K562 (cell line): ENCODE results near the gene SERTAD3. TPM values are rescaled to one million over a fixed set of nuclear protein-coding genes. Genes with fewer than 3 reads are reported as not detected.
A peak's percentile ranks its signal among the peaks of the same experiment; 100 is the strongest.

ENCODE experiments used
- C11orf30 ChIP-seq: fragments of 450-650 bp; IDR thresholded peaks from 2 replicates; pipeline ENCODE4 v1.6.1; 2016; ENCODE audit warnings: low read depth, mild to moderate bottlenecking
- CCNT2 ChIP-seq: IDR thresholded peaks from 2 replicates; pipeline ENCODE4 v1.6.1; 2011; ENCODE audit warnings: borderline replicate concordance, low read depth, mild to moderate bottlenecking, moderate library complexity, mixed read lengths, low read length; ENCODE audit not compliant: insufficient read length; ENCODE audit errors: extremely low read depth
- FOXM1 ChIP-seq, 2 experiments: fragments of 450-650 bp in 1 of 2; sonication (generic) in 1 of 2; formaldehyde crosslinking in 1 of 2; IDR thresholded peaks; 2 replicates each; pipeline versions ENCODE4 v1.6.1 to v1.9.0; 2017 to 2022; ENCODE audit warnings: low read depth in 2 of 2, mild to moderate bottlenecking in 2 of 2, missing genetic modification reagents in 1 of 2, moderate library complexity in 1 of 2
- GATAD2A ChIP-seq: fragments of 450-650 bp; IDR thresholded peaks from 2 replicates; pipeline ENCODE4 v1.6.1; 2017
- KHSRP ChIP-seq: fragments of 450-650 bp; IDR thresholded peaks from 2 replicates; pipeline ENCODE4 v1.6.1; 2017
- MBD2 ChIP-seq: sonication (generic); IDR thresholded peaks from 2 replicates; pipeline ENCODE4 v1.6.1; 2016; ENCODE audit warnings: low read depth, borderline replicate concordance
- MECOM ChIP-seq: fragments of 250-450 bp; sonication (Bioruptor Pico); IDR thresholded peaks from 2 replicates; pipeline ENCODE4 v1.8.0; 2022; ENCODE audit warnings: inconsistent platforms
- NR4A1 ChIP-seq, 2 experiments: fragments of 250-450 bp in 1 of 2; fragments of 450-650 bp in 1 of 2; sonication (Bioruptor Pico) in 1 of 2; IDR thresholded peaks; 2 replicates each; pipeline versions ENCODE4 v1.4.0 to v1.6.1; 2016 to 2020; ENCODE audit warnings: mild to moderate bottlenecking in 2 of 2, missing compliant biosample characterization in 1 of 2, missing genetic modification characterization in 1 of 2, moderate library complexity in 1 of 2
- RNF219 ChIP-seq: fragments of 250-450 bp; sonication (Bioruptor Pico); IDR thresholded peaks from 2 replicates; pipeline ENCODE4 v1.5.0; 2022; ENCODE audit warnings: mild to moderate bottlenecking
- SNIP1 ChIP-seq: fragments of 450-650 bp; IDR thresholded peaks from 2 replicates; pipeline ENCODE4 v1.7.1; 2017; ENCODE audit warnings: low read depth, mild to moderate bottlenecking
- SRF ChIP-seq, 2 experiments: fragments of 250-450, 450-650 bp in 1 of 2; sonication (Bioruptor Pico) in 1 of 2; sonication (generic) in 1 of 2; formaldehyde crosslinking; IDR thresholded peaks; 2 replicates each; pipeline versions ENCODE4 v1.5.0 to v1.5.1; 2020 to 2022; ENCODE audit warnings: mild to moderate bottlenecking in 1 of 2, missing genetic modification reagents in 1 of 2
- STAG1 ChIP-seq: sonication (generic); formaldehyde crosslinking; IDR thresholded peaks from 2 replicates; pipeline ENCODE4 v1.5.0; 2020; ENCODE audit warnings: missing genetic modification reagents, borderline replicate concordance
- ZNF24 ChIP-seq: fragments of 450-650 bp; IDR thresholded peaks from 2 replicates; pipeline ENCODE4 v1.6.1; 2016
- ZNF408 ChIP-seq: fragments of 250-450 bp; sonication (Bioruptor Pico); IDR thresholded peaks from 2 replicates; pipeline ENCODE4 v1.4.0; 2020; ENCODE audit warnings: low read depth, mild to moderate bottlenecking, moderate library complexity
- ZNF609 ChIP-seq: sonication (generic); formaldehyde crosslinking; IDR thresholded peaks from 2 replicates; pipeline ENCODE4 v1.8.1; 2023; ENCODE audit warnings: missing genetic modification reagents, mild to moderate bottlenecking, borderline replicate concordance
- ZNF780A ChIP-seq: fragments of 250-450 bp; sonication (Bioruptor Pico); IDR thresholded peaks from 2 replicates; pipeline ENCODE4 v1.5.0; 2021; ENCODE audit warnings: mild to moderate bottlenecking
- ZNF830 ChIP-seq: fragments of 250-450 bp; sonication (Bioruptor Pico); IDR thresholded peaks from 2 replicates; pipeline ENCODE4 v1.5.0; 2021; ENCODE audit warnings: mild to moderate bottlenecking
- polyA plus RNA-seq, 8 experiments: library from polyadenylated mRNA; depleted of rRNA in 4 of 8; stranded (reverse) in 5 of 8; unstranded in 3 of 8; fragments of >200 nt; fragmentation: Nextera tagmentation in 2 of 8; fragmentation: Illumina TruSeq in 1 of 8; extraction: Ambion mirVana in 2 of 8; extraction: Trizol in 1 of 8; gene quantifications; 2 replicates each; pipeline versions ENCODE4 v1.2.1 to v1.2.3, GENCODE V29; 2011 to 2014; ENCODE audit warnings: inconsistent platforms in 1 of 8, missing spikeins in 1 of 8
- total RNA-seq, 7 experiments: library from RNA; depleted of rRNA in 6 of 7; stranded (reverse); fragments of >200 nt in 6 of 7; fragmentation: Illumina TruSeq in 2 of 7; extraction: Trizol in 2 of 7; gene quantifications; 2 replicates each; pipeline versions ENCODE4 v1.2.1 to v1.2.3, GENCODE V29; 2011 to 2021; ENCODE audit warnings: low replicate concordance in 1 of 7
- TF ChIP-seq, protein P1 (sequence below): fragments of 450-650 bp; formaldehyde crosslinking; IDR thresholded peaks from 2 replicates; pipeline ENCODE4 v1.4.0; 2022; ENCODE audit warnings: mild to moderate bottlenecking, moderate library complexity
- TF ChIP-seq, protein P2 (sequence below): fragments of 450-650 bp; formaldehyde crosslinking; IDR thresholded peaks from 2 replicates; pipeline ENCODE4 v1.4.0; 2022; ENCODE audit warnings: missing genetic modification characterization

SERTAD3 gene
- total and polyA plus RNA-seq, 9 of the 15 experiments (the other 6 are each of a cell fraction or from before 2014, with no cell fraction given) = 5.4 to 28.9 (median 17.5) TPM

- no peak for TF ChIP-seq RNF219 (CRISPR knock-in tag)
- TF ChIP-seq ZNF609 (CRISPR knock-in tag) = no peak
- TF ChIP-seq KHSRP = no peak
- TF ChIP-seq, protein P1, sequence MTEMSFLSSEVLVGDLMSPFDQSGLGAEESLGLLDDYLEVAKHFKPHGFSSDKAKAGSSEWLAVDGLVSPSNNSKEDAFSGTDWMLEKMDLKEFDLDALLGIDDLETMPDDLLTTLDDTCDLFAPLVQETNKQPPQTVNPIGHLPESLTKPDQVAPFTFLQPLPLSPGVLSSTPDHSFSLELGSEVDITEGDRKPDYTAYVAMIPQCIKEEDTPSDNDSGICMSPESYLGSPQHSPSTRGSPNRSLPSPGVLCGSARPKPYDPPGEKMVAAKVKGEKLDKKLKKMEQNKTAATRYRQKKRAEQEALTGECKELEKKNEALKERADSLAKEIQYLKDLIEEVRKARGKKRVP = no peak
- TF ChIP-seq MECOM (CRISPR knock-in tag) = no peak
- no peak for TF ChIP-seq NR4A1 (CRISPR knock-in tag; IDR thresholded peaks at IDR 0.05)
- no peak for TF ChIP-seq NR4A1 (tag; IDR thresholded peaks at IDR 0.05)
- TF ChIP-seq, protein P2, sequence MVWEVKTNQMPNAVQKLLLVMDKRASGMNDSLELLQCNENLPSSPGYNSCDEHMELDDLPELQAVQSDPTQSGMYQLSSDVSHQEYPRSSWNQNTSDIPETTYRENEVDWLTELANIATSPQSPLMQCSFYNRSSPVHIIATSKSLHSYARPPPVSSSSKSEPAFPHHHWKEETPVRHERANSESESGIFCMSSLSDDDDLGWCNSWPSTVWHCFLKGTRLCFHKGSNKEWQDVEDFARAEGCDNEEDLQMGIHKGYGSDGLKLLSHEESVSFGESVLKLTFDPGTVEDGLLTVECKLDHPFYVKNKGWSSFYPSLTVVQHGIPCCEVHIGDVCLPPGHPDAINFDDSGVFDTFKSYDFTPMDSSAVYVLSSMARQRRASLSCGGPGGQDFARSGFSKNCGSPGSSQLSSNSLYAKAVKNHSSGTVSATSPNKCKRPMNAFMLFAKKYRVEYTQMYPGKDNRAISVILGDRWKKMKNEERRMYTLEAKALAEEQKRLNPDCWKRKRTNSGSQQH (CRISPR knock-in tag) = no peak
- TF ChIP-seq SRF (CRISPR knock-in tag; IDR thresholded peaks at IDR 0.05) = no peak
- no peak for TF ChIP-seq CCNT2
- peak; percentile 29; the same call in 1 of the 2 replicates for TF ChIP-seq ZNF24
- no peak for TF ChIP-seq ZNF408 (CRISPR knock-in tag)
- TF ChIP-seq SNIP1 = no peak
- TF ChIP-seq ZNF780A (CRISPR knock-in tag) = no peak
- TF ChIP-seq C11orf30 = no peak
- TF ChIP-seq MBD2 = no peak
- no peak for TF ChIP-seq STAG1 (CRISPR knock-in tag)
- TF ChIP-seq ZNF830 = no peak
- TF ChIP-seq FOXM1 (IDR thresholded peaks at IDR 0.05; ENCODE audit: low read depth) = peak; percentile 9; the same call in 1 of the 2 replicates
- TF ChIP-seq FOXM1 (CRISPR knock-in tag; IDR thresholded peaks at IDR 0.05; ENCODE audit: low read depth) = no peak
- no peak for TF ChIP-seq GATAD2A
Measured at GRCh38 chr19:40403262-40403984, 40.7 kb downstream of the SERTAD3 start (continued).
